ENCODE results near the gene CEP112.

The CEP112 gene

GRCh38 chr17:65941356-65941899 is 250.5 kb downstream of the CEP112 start:
- H3K9me3 Mint-ChIP-seq: peaks cover 21% of the 10 kb centered on the region
- no peak overlapping the region for H3K27ac Mint-ChIP-seq
- no peaks in the 10 kb centered on the region for H3K27me3 Mint-ChIP-seq (ENCODE audit: low read depth)
- no peak overlapping the region for H3K4me3 Mint-ChIP-seq
- H3K4me1 Mint-ChIP-seq: no peaks in the 10 kb centered on the region
- TF ChIP-seq CTCF (IDR thresholded peaks at IDR 0.05; ENCODE audit: unreplicated experiment in 3 of 3): no peak
- peaks cover 35% of the 10 kb centered on the region for H3K36me3 Mint-ChIP-seq (ENCODE audit: low read depth)

- H3K36me3 Mint-ChIP-seq (ENCODE audit: low read depth): peaks cover 58% of the 10 kb centered on the region
- H3K4me1 Mint-ChIP-seq: no peaks in the 10 kb centered on the region
- TF ChIP-seq CTCF (IDR thresholded peaks at IDR 0.05; ENCODE audit: unreplicated experiment in 3 of 3): no peak
- H3K27me3 Mint-ChIP-seq (ENCODE audit: low read depth): no peaks in the 10 kb centered on the region
- no peak overlapping the region for H3K4me3 Mint-ChIP-seq
- H3K27ac Mint-ChIP-seq: no peak overlapping the region
- peaks cover 53% of the 10 kb centered on the region for H3K9me3 Mint-ChIP-seq
Measured at GRCh38 chr17:65936013-65936412, 255.9 kb downstream of the CEP112 start.

- H3K36me3 Mint-ChIP-seq (ENCODE audit: low read depth): peaks cover 43% of the 10 kb centered on the region
- no peaks in the 10 kb centered on the region for H3K27me3 Mint-ChIP-seq (ENCODE audit: low read depth)
- no peaks in the 10 kb centered on the region for H3K4me1 Mint-ChIP-seq
- H3K4me3 Mint-ChIP-seq: no peak overlapping the region
- H3K9me3 Mint-ChIP-seq: peaks cover 39% of the 10 kb centered on the region
- no peak overlapping the region for H3K27ac Mint-ChIP-seq
- no peak for TF ChIP-seq CTCF (IDR thresholded peaks at IDR 0.05; ENCODE audit: unreplicated experiment in 3 of 3)
Measured at GRCh38 chr17:65933290-65933689, 258.6 kb downstream of the CEP112 start.

GRCh38 chr17:65931246-65932149 is 260.4 kb downstream of the CEP112 start:
- H3K4me1 Mint-ChIP-seq: no peaks in the 10 kb centered on the region
- H3K27ac Mint-ChIP-seq: no peak overlapping the region
- H3K4me3 Mint-ChIP-seq: no peak overlapping the region
- TF ChIP-seq CTCF (IDR thresholded peaks at IDR 0.05; ENCODE audit: unreplicated experiment in 3 of 3): no peak
- H3K27me3 Mint-ChIP-seq (ENCODE audit: low read depth): no peaks in the 10 kb centered on the region
- H3K9me3 Mint-ChIP-seq: peaks cover 39% of the 10 kb centered on the region
- H3K36me3 Mint-ChIP-seq (ENCODE audit: low read depth): peaks cover 51% of the 10 kb centered on the region

GRCh38 chr17:65930140-65930730 is 261.7 kb downstream of the CEP112 start:
- Mint-ChIP-seq H3K36me3 (ENCODE audit: low read depth) (peaks cover 51% of the 10 kb centered on the region), H3K27ac (no peak overlapping the region), H3K4me3 (no peak overlapping the region), H3K27me3 (ENCODE audit: low read depth) (no peaks in the 10 kb centered on the region), H3K4me1 (no peaks in the 10 kb centered on the region), H3K9me3 (peaks cover 28% of the 10 kb centered on the region)
- TF ChIP-seq CTCF (IDR thresholded peaks at IDR 0.05; ENCODE audit: unreplicated experiment in 3 of 3): no peak
